WTC11 (cell line): ENCODE data around the gene SNTB2.

Experiments
- ATF1 ChIP-seq: sonication (generic); formaldehyde crosslinking; IDR thresholded peaks from 2 replicates; pipeline ENCODE4 v1.8.1; 2023; ENCODE audit warnings: mild to moderate bottlenecking, moderate library complexity, missing genetic modification reagents
- CBFB ChIP-seq: sonication (generic); formaldehyde crosslinking; IDR thresholded peaks from 2 replicates; pipeline ENCODE4 v1.8.1; 2022; ENCODE audit warnings: mild to moderate bottlenecking, low read depth, missing genetic modification reagents
- ETV6 ChIP-seq: sonication (generic); formaldehyde crosslinking; IDR thresholded peaks from 2 replicates; pipeline ENCODE4 v1.8.1; 2022; ENCODE audit warnings: mild to moderate bottlenecking, missing genetic modification reagents
- RELA ChIP-seq: sonication (generic); formaldehyde crosslinking; IDR thresholded peaks from 2 replicates; pipeline ENCODE4 v1.8.1; 2022; ENCODE audit warnings: missing genetic modification reagents, mild to moderate bottlenecking, borderline replicate concordance
- SP1 ChIP-seq: sonication (generic); formaldehyde crosslinking; conservative IDR thresholded peaks from 2 replicates; pipeline ENCODE4 v1.8.1; 2022; ENCODE audit warnings: missing genetic modification reagents
- TF ChIP-seq, protein P1 (sequence below): fragments of 200-600 bp; IDR thresholded peaks from 2 replicates; pipeline ENCODE4 v1.8.0; 2022; ENCODE audit warnings: antibody characterized with exemption
- TF ChIP-seq, protein P2 (sequence below): sonication (generic); formaldehyde crosslinking; conservative IDR thresholded peaks from 2 replicates; pipeline ENCODE4 v1.8.1; 2023; ENCODE audit warnings: mild to moderate bottlenecking, low read depth, missing genetic modification reagents, moderate library complexity
- TF ChIP-seq, protein P3 (sequence below): fragments of 250-450 bp; sonication (Bioruptor Pico); IDR thresholded peaks from 2 replicates; pipeline ENCODE4 v2.1.2; 2022; ENCODE audit warnings: mild to moderate bottlenecking, moderate library complexity

DNA sequence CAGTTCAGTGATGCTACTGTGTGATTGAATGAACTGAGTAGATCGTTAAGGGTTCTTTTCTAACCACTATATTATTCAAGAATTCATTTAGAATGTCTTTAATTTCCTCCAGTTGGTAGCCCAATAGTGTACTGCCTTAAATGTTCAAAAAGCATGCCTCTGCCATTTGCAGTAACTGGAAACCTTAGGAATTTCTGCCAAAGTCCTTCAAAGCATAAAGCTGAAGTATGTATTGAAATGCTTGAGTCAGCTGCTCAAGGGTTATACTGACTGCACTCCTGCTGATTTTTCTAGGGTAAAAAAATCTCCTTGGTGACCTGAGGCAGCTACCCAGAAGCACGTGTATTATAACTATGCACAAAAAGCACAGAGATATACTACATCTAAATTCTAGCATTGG, 56.5 kb downstream of the SNTB2 start:
- TF ChIP-seq, protein P1, sequence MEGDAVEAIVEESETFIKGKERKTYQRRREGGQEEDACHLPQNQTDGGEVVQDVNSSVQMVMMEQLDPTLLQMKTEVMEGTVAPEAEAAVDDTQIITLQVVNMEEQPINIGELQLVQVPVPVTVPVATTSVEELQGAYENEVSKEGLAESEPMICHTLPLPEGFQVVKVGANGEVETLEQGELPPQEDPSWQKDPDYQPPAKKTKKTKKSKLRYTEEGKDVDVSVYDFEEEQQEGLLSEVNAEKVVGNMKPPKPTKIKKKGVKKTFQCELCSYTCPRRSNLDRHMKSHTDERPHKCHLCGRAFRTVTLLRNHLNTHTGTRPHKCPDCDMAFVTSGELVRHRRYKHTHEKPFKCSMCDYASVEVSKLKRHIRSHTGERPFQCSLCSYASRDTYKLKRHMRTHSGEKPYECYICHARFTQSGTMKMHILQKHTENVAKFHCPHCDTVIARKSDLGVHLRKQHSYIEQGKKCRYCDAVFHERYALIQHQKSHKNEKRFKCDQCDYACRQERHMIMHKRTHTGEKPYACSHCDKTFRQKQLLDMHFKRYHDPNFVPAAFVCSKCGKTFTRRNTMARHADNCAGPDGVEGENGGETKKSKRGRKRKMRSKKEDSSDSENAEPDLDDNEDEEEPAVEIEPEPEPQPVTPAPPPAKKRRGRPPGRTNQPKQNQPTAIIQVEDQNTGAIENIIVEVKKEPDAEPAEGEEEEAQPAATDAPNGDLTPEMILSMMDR, result no peak
- TF ChIP-seq, protein P2, sequence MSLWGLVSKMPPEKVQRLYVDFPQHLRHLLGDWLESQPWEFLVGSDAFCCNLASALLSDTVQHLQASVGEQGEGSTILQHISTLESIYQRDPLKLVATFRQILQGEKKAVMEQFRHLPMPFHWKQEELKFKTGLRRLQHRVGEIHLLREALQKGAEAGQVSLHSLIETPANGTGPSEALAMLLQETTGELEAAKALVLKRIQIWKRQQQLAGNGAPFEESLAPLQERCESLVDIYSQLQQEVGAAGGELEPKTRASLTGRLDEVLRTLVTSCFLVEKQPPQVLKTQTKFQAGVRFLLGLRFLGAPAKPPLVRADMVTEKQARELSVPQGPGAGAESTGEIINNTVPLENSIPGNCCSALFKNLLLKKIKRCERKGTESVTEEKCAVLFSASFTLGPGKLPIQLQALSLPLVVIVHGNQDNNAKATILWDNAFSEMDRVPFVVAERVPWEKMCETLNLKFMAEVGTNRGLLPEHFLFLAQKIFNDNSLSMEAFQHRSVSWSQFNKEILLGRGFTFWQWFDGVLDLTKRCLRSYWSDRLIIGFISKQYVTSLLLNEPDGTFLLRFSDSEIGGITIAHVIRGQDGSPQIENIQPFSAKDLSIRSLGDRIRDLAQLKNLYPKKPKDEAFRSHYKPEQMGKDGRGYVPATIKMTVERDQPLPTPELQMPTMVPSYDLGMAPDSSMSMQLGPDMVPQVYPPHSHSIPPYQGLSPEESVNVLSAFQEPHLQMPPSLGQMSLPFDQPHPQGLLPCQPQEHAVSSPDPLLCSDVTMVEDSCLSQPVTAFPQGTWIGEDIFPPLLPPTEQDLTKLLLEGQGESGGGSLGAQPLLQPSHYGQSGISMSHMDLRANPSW (CRISPR knock-in tag), result no peak
- TF ChIP-seq, protein P3, sequence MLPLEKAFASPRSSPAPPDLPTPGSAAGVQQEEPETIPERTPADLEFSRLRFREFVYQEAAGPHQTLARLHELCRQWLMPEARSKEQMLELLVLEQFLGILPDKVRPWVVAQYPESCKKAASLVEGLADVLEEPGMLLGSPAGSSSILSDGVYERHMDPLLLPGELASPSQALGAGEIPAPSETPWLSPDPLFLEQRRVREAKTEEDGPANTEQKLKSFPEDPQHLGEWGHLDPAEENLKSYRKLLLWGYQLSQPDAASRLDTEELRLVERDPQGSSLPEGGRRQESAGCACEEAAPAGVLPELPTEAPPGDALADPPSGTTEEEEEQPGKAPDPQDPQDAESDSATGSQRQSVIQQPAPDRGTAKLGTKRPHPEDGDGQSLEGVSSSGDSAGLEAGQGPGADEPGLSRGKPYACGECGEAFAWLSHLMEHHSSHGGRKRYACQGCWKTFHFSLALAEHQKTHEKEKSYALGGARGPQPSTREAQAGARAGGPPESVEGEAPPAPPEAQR (CRISPR knock-in tag), result no peak
- TF ChIP-seq ETV6 (CRISPR knock-in tag) (no peak), CBFB (CRISPR knock-in tag) (no peak), ATF1 (CRISPR knock-in tag) (no peak), RELA (no peak), SP1 (CRISPR knock-in tag) (no peak)
